A549 treated with ZK216348 at 1 μM for 4 hours (cell line): ENCODE measurements around the gene KIF9. TPM values are rescaled to one million over a fixed set of nuclear protein-coding genes. Genes with fewer than 3 reads are reported as not detected.

ENCODE experiments used
- total RNA-seq: library from RNA; stranded (reverse); fragments of 200-300 nt; extraction: Qiagen RNA extraction; gene quantifications from 5 replicates; pipeline ENCODE4 v1.2.3, GENCODE V29; 2022; ENCODE audit warnings: low read depth

The KIF9 gene, protein sequence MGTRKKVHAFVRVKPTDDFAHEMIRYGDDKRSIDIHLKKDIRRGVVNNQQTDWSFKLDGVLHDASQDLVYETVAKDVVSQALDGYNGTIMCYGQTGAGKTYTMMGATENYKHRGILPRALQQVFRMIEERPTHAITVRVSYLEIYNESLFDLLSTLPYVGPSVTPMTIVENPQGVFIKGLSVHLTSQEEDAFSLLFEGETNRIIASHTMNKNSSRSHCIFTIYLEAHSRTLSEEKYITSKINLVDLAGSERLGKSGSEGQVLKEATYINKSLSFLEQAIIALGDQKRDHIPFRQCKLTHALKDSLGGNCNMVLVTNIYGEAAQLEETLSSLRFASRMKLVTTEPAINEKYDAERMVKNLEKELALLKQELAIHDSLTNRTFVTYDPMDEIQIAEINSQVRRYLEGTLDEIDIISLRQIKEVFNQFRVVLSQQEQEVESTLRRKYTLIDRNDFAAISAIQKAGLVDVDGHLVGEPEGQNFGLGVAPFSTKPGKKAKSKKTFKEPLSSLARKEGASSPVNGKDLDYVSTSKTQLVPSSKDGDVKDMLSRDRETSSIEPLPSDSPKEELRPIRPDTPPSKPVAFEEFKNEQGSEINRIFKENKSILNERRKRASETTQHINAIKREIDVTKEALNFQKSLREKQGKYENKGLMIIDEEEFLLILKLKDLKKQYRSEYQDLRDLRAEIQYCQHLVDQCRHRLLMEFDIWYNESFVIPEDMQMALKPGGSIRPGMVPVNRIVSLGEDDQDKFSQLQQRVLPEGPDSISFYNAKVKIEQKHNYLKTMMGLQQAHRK
- total RNA-seq, result 16.3 to 22.0 TPM (median 19.9 TPM) in 5 replicates

DNA sequence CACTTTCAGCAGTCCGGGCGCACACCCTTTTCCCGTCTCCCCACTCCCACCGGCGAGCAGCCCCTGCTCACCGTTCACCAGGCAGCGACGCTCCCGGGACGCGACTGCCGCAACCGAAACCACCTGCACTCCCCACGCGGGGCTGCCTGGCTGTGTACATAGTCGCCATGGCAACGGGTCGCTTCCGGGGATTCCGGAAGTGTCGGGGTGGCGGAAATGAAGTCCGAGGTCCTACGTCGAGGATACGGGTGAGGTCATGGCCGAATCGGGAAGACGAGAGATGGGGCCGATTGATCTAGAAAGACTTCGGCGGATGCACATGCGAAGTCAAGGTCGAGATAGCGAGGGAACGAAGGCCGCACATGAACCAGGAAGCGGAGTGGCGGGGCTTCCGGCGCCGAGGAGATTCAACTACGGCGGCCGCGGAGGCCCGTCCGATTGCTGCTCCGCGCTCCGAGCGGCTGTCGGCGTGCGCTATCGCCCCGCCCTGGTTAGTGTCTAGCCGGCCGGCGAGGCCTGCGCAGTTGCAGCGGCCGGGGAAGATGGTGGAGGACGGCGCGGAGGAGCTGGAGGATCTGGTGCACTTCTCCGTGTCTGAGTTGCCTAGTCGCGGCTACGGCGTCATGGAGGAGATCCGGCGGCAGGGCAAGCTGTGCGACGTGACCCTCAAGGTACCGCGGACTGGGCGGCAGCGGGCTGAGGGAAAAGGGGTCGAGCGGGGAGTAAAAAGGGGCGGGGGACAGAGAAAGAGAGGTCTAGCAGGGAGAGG lies at the start of gene KIF9, which contains the start of gene KLHL18:
Gene KIF9 (minus strand): TSS at position 376 of the 769 bp plus-strand sequence. CDS start 5,425 bp downstream, outside the sequence.
Gene KLHL18 (plus strand): TSS at position 521 of the 769 bp plus-strand sequence. CDS start 22 bp downstream, at position 543.

Other genes with a start within 250 kb of the KIF9 start
- 18.1 to 24.9 TPM (median 19.8 TPM) in 5 replicates for gene SETD2, start 118.7 kb downstream of the KIF9 start, total RNA-seq
- 10.2 to 18.4 TPM (median 13.7 TPM) in 5 replicates for gene KLHL18, start 145 bp upstream of the KIF9 start, total RNA-seq
- gene PTPN23, start 98.2 kb upstream of the KIF9 start, total RNA-seq, result 20.9 to 29.6 TPM (median 23.5 TPM) in 5 replicates
- gene SCAP, start 193.1 kb upstream of the KIF9 start, total RNA-seq, result 16.0 to 34.3 TPM (median 30.3 TPM) in 5 replicates
- gene ELP6, start 230.9 kb upstream of the KIF9 start, total RNA-seq, result 25.5 to 31.3 TPM (median 27.5 TPM) in 5 replicates